HCT116 (cell line): Measurements from ENCODE around the gene DCN.

ENCODE experiments used
- ATF3 ChIP-seq: IDR thresholded peaks from 2 replicates; pipeline ENCODE4 v1.6.1; 2012
- CEBPB ChIP-seq: IDR thresholded peaks from 2 replicates; pipeline ENCODE4 v1.6.1; 2012; ENCODE audit warnings: low read depth
- CTCF ChIP-seq, 3 experiments: fragments of 200-600 bp in 1 of 3; sonication (generic) in 1 of 3; IDR thresholded peaks in 2 of 3; conservative IDR thresholded peaks in 1 of 3; 2 replicates each; pipeline ENCODE4 v1.5.1; 2012 to 2017; ENCODE audit warnings: low read depth in 2 of 3, low read length in 2 of 3, antibody characterized with exemption in 1 of 3, borderline replicate concordance in 1 of 3, control low read depth in 1 of 3, mild to moderate bottlenecking in 1 of 3, mixed read lengths in 1 of 3, mixed run types in 1 of 3, moderate library complexity in 1 of 3; ENCODE audit not compliant: insufficient read depth in 1 of 3
- EGR1 ChIP-seq: IDR thresholded peaks from 2 replicates; pipeline ENCODE4 v1.6.1; 2012; ENCODE audit warnings: low read depth
- RAD21 ChIP-seq: IDR thresholded peaks from 2 replicates; pipeline ENCODE4 v1.6.1; 2012; ENCODE audit warnings: low read depth, mild to moderate bottlenecking
- SP1 ChIP-seq: IDR thresholded peaks from 2 replicates; pipeline ENCODE4 v1.6.1; 2012; ENCODE audit warnings: low read depth
- YY1 ChIP-seq: IDR thresholded peaks from 2 replicates; pipeline ENCODE4 v1.6.1; 2011; ENCODE audit warnings: low read length, low read depth, moderate library complexity, mild to moderate bottlenecking; ENCODE audit not compliant: insufficient replicate concordance; ENCODE audit errors: extremely low read depth
- ZNF274 ChIP-seq: fragments of 200-500 bp; sonication (Bioruptor generic); IDR thresholded peaks from 2 replicates; pipeline ENCODE4 v1.6.1; 2014; ENCODE audit warnings: mild to moderate bottlenecking, low read depth, low read length, inconsistent platforms

- no peak for TF ChIP-seq CTCF (IDR thresholded peaks at IDR 0.05 in 2 of 3, conservative IDR thresholded peaks at IDR 0.05 in 1 of 3; ENCODE audit: borderline replicate concordance in 1 of 3, insufficient read depth in 1 of 3, low read depth in 2 of 3, low read length in 2 of 3)
- no peak for TF ChIP-seq ZNF274
- TF ChIP-seq CEBPB: no peak
- no peak for TF ChIP-seq EGR1
- TF ChIP-seq RAD21: no peak
- no peak for TF ChIP-seq ATF3
- no peak for TF ChIP-seq YY1
- TF ChIP-seq SP1: no peak
Measured at GRCh38 chr12:91226951-91227350, 44.3 kb upstream of the DCN start.
